HEK293 (cell line): Measurements from ENCODE around the gene RBM19.

Experiments
- CTCF ChIP-seq: fragments of 450-650 bp; formaldehyde crosslinking; IDR thresholded peaks from 2 replicates; pipeline ENCODE4 v1.5.1; 2016; ENCODE audit warnings: missing biosample characterization, missing genetic modification characterization
- MZF1 ChIP-seq: fragments of 450-650 bp; formaldehyde crosslinking; IDR thresholded peaks from 2 replicates; pipeline ENCODE4 v1.5.1; 2017; ENCODE audit warnings: missing biosample characterization, missing genetic modification characterization, borderline replicate concordance
- REST ChIP-seq: fragments of 450-650 bp; formaldehyde crosslinking; IDR thresholded peaks from 2 replicates; pipeline ENCODE4 v1.5.1; 2016; ENCODE audit warnings: missing biosample characterization, missing genetic modification characterization
- ZBTB17 ChIP-seq: fragments of 450-650 bp; formaldehyde crosslinking; IDR thresholded peaks from 2 replicates; pipeline ENCODE4 v1.5.1; 2016; ENCODE audit warnings: missing biosample characterization, missing genetic modification characterization
- ZBTB7A ChIP-seq: fragments of 450-650 bp; formaldehyde crosslinking; IDR thresholded peaks from 2 replicates; pipeline ENCODE4 v1.5.1; 2016; ENCODE audit warnings: low read depth, missing biosample characterization, missing genetic modification characterization
- ZBTB8A ChIP-seq: fragments of 450-650 bp; formaldehyde crosslinking; IDR thresholded peaks from 2 replicates; pipeline ENCODE4 v1.5.1; 2016; ENCODE audit warnings: missing biosample characterization, missing genetic modification characterization
- ZNF114 ChIP-seq: fragments of 450-650 bp; formaldehyde crosslinking; IDR thresholded peaks from 2 replicates; pipeline ENCODE4 v1.5.0; 2017; ENCODE audit warnings: missing biosample characterization, missing genetic modification characterization
- ZNF2 ChIP-seq: fragments of 450-650 bp; formaldehyde crosslinking; IDR thresholded peaks from 2 replicates; pipeline ENCODE4 v1.5.1; 2016; ENCODE audit warnings: missing biosample characterization, missing genetic modification characterization
- ZNF324 ChIP-seq: fragments of 450-650 bp; formaldehyde crosslinking; IDR thresholded peaks from 2 replicates; pipeline ENCODE4 v1.5.1; 2016; ENCODE audit warnings: missing biosample characterization, missing genetic modification characterization
- ZNF629 ChIP-seq: fragments of 450-650 bp; formaldehyde crosslinking; IDR thresholded peaks from 2 replicates; pipeline ENCODE4 v1.5.1; 2017; ENCODE audit warnings: missing biosample characterization, missing genetic modification characterization
- ZSCAN30 ChIP-seq: fragments of 450-650 bp; IDR thresholded peaks from 2 replicates; pipeline ENCODE4 v1.5.1; 2018; ENCODE audit warnings: missing biosample characterization, mild to moderate bottlenecking, missing genetic modification characterization, moderate library complexity

GRCh38 chr12:114006482-114007425, 40.6 kb upstream of the RBM19 start:
- TF ChIP-seq ZNF629 (no peak), ZBTB8A (tag by site-specific recombination) (no peak), ZBTB7A (no peak), CTCF (tag by site-specific recombination) (no peak), ZNF114 (no peak), ZBTB17 (tag by site-specific recombination) (no peak), MZF1 (no peak), ZNF2 (tag by site-specific recombination) (no peak), REST (tag by site-specific recombination) (no peak), ZNF324 (tag by site-specific recombination) (no peak), ZSCAN30 (tag by site-specific recombination) (no peak)
